Measurements from ENCODE around the gene CHST15. TPM values are rescaled to one million over a fixed set of nuclear protein-coding genes. Genes with fewer than 3 reads are reported as not detected.

CHST15 gene
- polyA plus RNA-seq, 1 donor from 2014 or later, result 0.79 TPM

GRCh38 chr10:124039483-124040013 is 53.9 kb downstream of the CHST15 start:
- Histone ChIP-seq H2AFZ (ENCODE audit: low read depth, low read length) (no peak overlapping the region), H3K4me3 (ENCODE audit: low read length) (no peak overlapping the region), H4K20me1 (ENCODE audit: insufficient read depth) (no peaks in the 10 kb centered on the region), H3K36me3 (ENCODE audit: insufficient read depth, low read length) (no peaks in the 10 kb centered on the region), H3K9ac (ENCODE audit: low read length) (no peak overlapping the region), H3K79me2 (replicated peaks; ENCODE audit: insufficient read depth, low read length) (no peaks in the 10 kb centered on the region), H3F3A (ENCODE audit: insufficient read depth, low read length, poor library complexity, severe bottlenecking) (no peaks in the 10 kb centered on the region), H3K27me3 (ENCODE audit: insufficient read depth, low read depth, low read length) (no peaks in the 10 kb centered on the region), H3K9me2 (ENCODE audit: insufficient read depth, low read length) (no peaks in the 10 kb centered on the region), H3K9me3 (ENCODE audit: low read length) (no peaks in the 10 kb centered on the region), H3K4me2 (ENCODE audit: low read length) (no peak overlapping the region), H3K27ac (ENCODE audit: low read length) (no peak overlapping the region)
- no peak for TF ChIP-seq RAD21 (conservative IDR thresholded peaks at IDR 0.05)
- no peak for TF ChIP-seq MXI1 (conservative IDR thresholded peaks at IDR 0.05; ENCODE audit: poor library complexity, severe bottlenecking)
- TF ChIP-seq TAF1 (IDR thresholded peaks at IDR 0.05; ENCODE audit: low read depth), result no peak
- TF ChIP-seq EP300 (conservative IDR thresholded peaks at IDR 0.05; ENCODE audit: poor library complexity, severe bottlenecking), result no peak
- no peak for TF ChIP-seq REST (IDR thresholded peaks at IDR 0.05; ENCODE audit: borderline replicate concordance)
- TF ChIP-seq POLR2AphosphoS5 (IDR thresholded peaks at IDR 0.05), result no peak
- TF ChIP-seq CTCF (IDR thresholded peaks at IDR 0.05; ENCODE audit: poor library complexity, severe bottlenecking), result no peak
- no peak for TF ChIP-seq EZH2 (IDR thresholded peaks at IDR 0.05; ENCODE audit: borderline replicate concordance, insufficient read depth, low read length, poor library complexity, severe bottlenecking)
- no peak for TF ChIP-seq SMC3 (conservative IDR thresholded peaks at IDR 0.05; ENCODE audit: poor library complexity)

- no peak overlapping the region for H2AFZ ChIP-seq (ENCODE audit: low read depth, low read length)
- no peaks in the 10 kb centered on the region for H4K20me1 ChIP-seq (ENCODE audit: insufficient read depth)
- no peaks in the 10 kb centered on the region for H3K9me2 ChIP-seq (ENCODE audit: insufficient read depth, low read length)
- H3K79me2 ChIP-seq (replicated peaks; ENCODE audit: insufficient read depth, low read length), result no peaks in the 10 kb centered on the region
- H3K36me3 ChIP-seq (ENCODE audit: insufficient read depth, low read length), result no peaks in the 10 kb centered on the region
- no peaks in the 10 kb centered on the region for H3F3A ChIP-seq (ENCODE audit: insufficient read depth, low read length, poor library complexity, severe bottlenecking)
- H3K27me3 ChIP-seq (ENCODE audit: insufficient read depth, low read depth, low read length), result no peaks in the 10 kb centered on the region
- TF ChIP-seq POLR2AphosphoS5 (IDR thresholded peaks at IDR 0.05), result no peak
- no peak for TF ChIP-seq EP300 (conservative IDR thresholded peaks at IDR 0.05; ENCODE audit: poor library complexity, severe bottlenecking)
- no peak for TF ChIP-seq TAF1 (IDR thresholded peaks at IDR 0.05; ENCODE audit: low read depth)
- TF ChIP-seq REST (IDR thresholded peaks at IDR 0.05; ENCODE audit: borderline replicate concordance), result no peak
- TF ChIP-seq CTCF (IDR thresholded peaks at IDR 0.05; ENCODE audit: poor library complexity, severe bottlenecking), result no peak
- TF ChIP-seq MXI1 (conservative IDR thresholded peaks at IDR 0.05; ENCODE audit: poor library complexity, severe bottlenecking), result no peak
- no peak for TF ChIP-seq EZH2 (IDR thresholded peaks at IDR 0.05; ENCODE audit: borderline replicate concordance, insufficient read depth, low read length, poor library complexity, severe bottlenecking)
- no peak for TF ChIP-seq SMC3 (conservative IDR thresholded peaks at IDR 0.05; ENCODE audit: poor library complexity)
- no peak for TF ChIP-seq RAD21 (conservative IDR thresholded peaks at IDR 0.05)
- H3K27ac ChIP-seq (ENCODE audit: low read length), result no peak overlapping the region
- no peak overlapping the region for H3K4me3 ChIP-seq (ENCODE audit: low read length)
- no peaks in the 10 kb centered on the region for H3K9me3 ChIP-seq (ENCODE audit: low read length)
- H3K9ac ChIP-seq (ENCODE audit: low read length), result no peak overlapping the region
- no peak overlapping the region for H3K4me2 ChIP-seq (ENCODE audit: low read length)
These were observed 55.6 kb downstream of the CHST15 start for GRCh38 chr10:124037784-124038183.
